ENCODE measurements around the gene RABGAP1. TPM values are rescaled to one million over a fixed set of nuclear protein-coding genes. Genes with fewer than 3 reads are reported as not detected.

The RABGAP1 gene
- total and polyA plus RNA-seq, 8 donors: 7.6 to 35.2 (median 20.2) TPM

DNA sequence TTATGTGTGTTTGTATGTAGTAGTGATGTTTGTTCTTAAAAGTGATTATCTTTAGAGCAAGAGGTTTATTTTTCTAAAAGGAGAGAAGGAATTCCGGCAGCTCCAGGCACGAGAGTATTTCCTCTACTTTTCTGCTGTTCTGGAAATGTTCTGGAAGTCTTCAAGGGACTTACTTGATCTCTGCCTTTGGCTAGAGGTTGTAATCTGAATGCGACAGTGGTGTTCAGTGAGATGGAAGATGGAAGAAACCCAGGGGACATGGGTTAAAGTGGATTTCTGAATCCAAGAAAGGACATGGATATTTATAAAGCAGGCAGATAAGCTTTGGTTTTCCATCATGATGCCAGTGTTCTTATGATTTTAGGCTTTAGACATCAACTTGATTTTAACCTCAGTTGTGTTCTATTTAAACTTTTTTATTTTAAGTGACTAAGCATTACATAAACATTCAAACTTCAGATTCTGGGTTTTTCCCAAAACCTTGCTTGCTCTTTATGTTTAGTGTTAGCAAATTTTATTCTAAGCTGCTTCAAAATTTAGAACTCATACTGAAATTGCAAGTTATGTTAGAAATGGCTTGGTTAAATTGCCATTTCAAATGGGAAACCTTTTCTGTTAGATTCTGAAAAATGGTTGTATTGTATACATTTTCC, 96.2 kb downstream of the RABGAP1 start:
- no peak for ATAC-seq

DNA sequence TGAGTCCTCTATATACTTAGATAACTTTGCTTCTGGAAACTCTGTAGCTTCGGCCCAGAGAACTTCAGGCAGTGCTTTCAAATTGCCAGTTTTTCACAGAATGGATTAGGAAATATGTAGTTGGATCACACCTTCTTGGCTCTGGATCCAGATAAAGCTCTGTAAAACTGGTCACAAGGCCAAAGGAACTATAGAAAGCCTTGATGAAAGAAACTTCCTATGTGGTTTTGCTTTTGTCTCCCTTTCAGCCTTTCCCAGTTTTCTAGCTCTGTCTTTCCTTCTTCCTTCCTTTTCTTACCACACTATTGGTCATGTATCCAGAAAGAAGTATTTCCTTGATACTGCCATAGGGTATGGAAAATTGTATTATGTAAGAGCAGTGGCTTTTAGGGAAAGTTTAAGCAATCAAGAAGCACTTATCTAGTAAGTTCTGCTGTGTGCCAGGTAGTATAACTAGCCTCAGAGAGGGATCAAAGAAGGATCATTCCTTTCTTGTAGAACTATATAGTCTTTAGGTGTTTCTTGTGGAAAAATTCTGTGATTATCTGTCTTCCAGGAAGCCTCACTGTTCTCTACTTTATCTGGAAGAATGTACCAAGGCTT, 98.9 kb downstream of the RABGAP1 start:
- intact Hi-C loops (cut with DNase I): no loop called here
- no peaks in the 10 kb centered on the region for H3K4me1 ChIP-seq
- TF ChIP-seq, protein P1, sequence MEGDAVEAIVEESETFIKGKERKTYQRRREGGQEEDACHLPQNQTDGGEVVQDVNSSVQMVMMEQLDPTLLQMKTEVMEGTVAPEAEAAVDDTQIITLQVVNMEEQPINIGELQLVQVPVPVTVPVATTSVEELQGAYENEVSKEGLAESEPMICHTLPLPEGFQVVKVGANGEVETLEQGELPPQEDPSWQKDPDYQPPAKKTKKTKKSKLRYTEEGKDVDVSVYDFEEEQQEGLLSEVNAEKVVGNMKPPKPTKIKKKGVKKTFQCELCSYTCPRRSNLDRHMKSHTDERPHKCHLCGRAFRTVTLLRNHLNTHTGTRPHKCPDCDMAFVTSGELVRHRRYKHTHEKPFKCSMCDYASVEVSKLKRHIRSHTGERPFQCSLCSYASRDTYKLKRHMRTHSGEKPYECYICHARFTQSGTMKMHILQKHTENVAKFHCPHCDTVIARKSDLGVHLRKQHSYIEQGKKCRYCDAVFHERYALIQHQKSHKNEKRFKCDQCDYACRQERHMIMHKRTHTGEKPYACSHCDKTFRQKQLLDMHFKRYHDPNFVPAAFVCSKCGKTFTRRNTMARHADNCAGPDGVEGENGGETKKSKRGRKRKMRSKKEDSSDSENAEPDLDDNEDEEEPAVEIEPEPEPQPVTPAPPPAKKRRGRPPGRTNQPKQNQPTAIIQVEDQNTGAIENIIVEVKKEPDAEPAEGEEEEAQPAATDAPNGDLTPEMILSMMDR (IDR thresholded peaks at IDR 0.05): no peak
- no peaks in the 10 kb centered on the region for H3K9me3 ChIP-seq
- peaks cover 0 to under 1% (median 0%) of the 10 kb centered on the region in 3 donors for H3K36me3 ChIP-seq
- no peak for DNase-seq
- H3K27ac ChIP-seq: no peak overlapping the region
- ATAC-seq: no peak
- H3K27me3 ChIP-seq: no peaks in the 10 kb centered on the region
- WGBS, 2 donors: 61 to 64% methylated on average over 1 of the region's 1 CpG
- no peak for FAIRE-seq
- no peak overlapping the region for H3K4me3 ChIP-seq

More for the DNA sequence above, 96.2 kb downstream of the RABGAP1 start:
- TF ChIP-seq, protein P1 (IDR thresholded peaks at IDR 0.05): no peak
- Histone ChIP-seq H3K4me1 (no peaks in the 10 kb centered on the region), H3K36me3 (peaks cover 0 to 7% (median 0%) of the 10 kb centered on the region in 3 donors), H3K9me3 (no peaks in the 10 kb centered on the region), H3K4me3 (no peak overlapping the region), H3K27me3 (no peaks in the 10 kb centered on the region), H3K27ac (no peak overlapping the region)
- intact Hi-C loops (cut with DNase I): no loop called here
- WGBS, 2 donors: 81 to 88% methylated on average over 3 of the region's 3 CpGs
- FAIRE-seq: no peak
- DNase-seq: no peak

GRCh38 chr9:123040801-123041200, 100.0 kb downstream of the RABGAP1 start:
- TF ChIP-seq, protein P1 (IDR thresholded peaks at IDR 0.05): no peak
- Histone ChIP-seq H3K27ac (no peak overlapping the region), H3K9me3 (no peaks in the 10 kb centered on the region), H3K36me3 (no peaks in the 10 kb centered on the region), H3K4me1 (no peaks in the 10 kb centered on the region), H3K4me3 (no peak overlapping the region), H3K27me3 (no peaks in the 10 kb centered on the region)
- DNase-seq (no peak), FAIRE-seq (no peak), ATAC-seq (no peak)
- intact Hi-C loops (cut with DNase I): no loop called here
- 78 to 91% methylated on average over 1 of the region's 1 CpG for WGBS, 2 donors

DNA sequence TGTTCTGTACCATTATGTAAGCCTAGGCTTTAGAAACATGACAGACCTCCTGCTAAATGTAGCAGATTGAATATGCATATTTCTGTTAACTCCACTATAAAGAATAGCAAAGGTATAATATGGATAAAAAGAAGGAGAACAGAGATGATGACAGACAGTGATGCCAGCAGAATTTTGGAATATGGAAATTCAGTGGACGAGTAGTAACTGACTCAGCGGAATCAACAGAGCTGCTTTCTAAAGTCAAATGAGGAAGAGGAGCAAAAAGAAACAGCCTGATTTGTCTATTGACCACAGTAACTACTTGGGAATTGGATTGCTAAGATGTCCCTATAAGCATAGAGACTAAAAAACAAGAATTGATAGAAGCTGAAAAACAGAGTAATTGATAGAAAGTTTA, 100.7 kb downstream of the RABGAP1 start:
- TF ChIP-seq, protein P1 (IDR thresholded peaks at IDR 0.05): no peak
- intact Hi-C loops (cut with DNase I): no loop called here
- DNase-seq: no peak
- H3K9me3 ChIP-seq: no peaks in the 10 kb centered on the region
- H3K4me1 ChIP-seq: peaks cover 0 to 2% (median 0%) of the 10 kb centered on the region in 3 donors
- no peaks in the 10 kb centered on the region for H3K27me3 ChIP-seq
- FAIRE-seq: no peak
- 90 to 94% methylated on average over 2 of the region's 2 CpGs for WGBS, 2 donors
- no peaks in the 10 kb centered on the region for H3K36me3 ChIP-seq
- ATAC-seq: no peak
- H3K4me3 ChIP-seq: no peak overlapping the region
- no peak overlapping the region for H3K27ac ChIP-seq

Data from pancreas (tissue), 10 donors.